ENCODE measurements around the gene CD68.
"Not testable (repeated sequence)": the region's sequence is repeated elsewhere in the genome, so short reads cannot be mapped to it uniquely, and the experiment has no call there.

CD68 gene

GRCh38 chr17:7580604-7581575, 1.5 kb downstream of the CD68 start:
- no peak for DNase-seq

GRCh38 chr17:7582396-7583252, 3.2 kb downstream of the CD68 start:
- DNase-seq = no peak

- DNase-seq = peak; percentile 75
These were observed 4.0 kb downstream of the CD68 start, which contains the start of gene MPDU1 for GRCh38 chr17:7583253-7584109. MPDU1 (plus strand) TSS chr17:7583852; CDS start chr17:7583863, 11 bp downstream.

GRCh38 chr17:7586673-7587419, 7.4 kb downstream of the CD68 start:
- DNase-seq = peak; percentile 84

GRCh38 chr17:7587420-7588151, 8.1 kb downstream of the CD68 start:
- no peak for DNase-seq

GRCh38 chr17:7588553-7589203, 9.2 kb downstream of the CD68 start:
- DNase-seq = no peak

GRCh38 chr17:7589204-7589868, 9.9 kb downstream of the CD68 start:
- DNase-seq = peak; percentile 70

GRCh38 chr17:7589891-7590691, 10.7 kb downstream of the CD68 start, which contains the start of gene SOX15:
SOX15 (minus strand) TSS chr17:7590094; CDS start chr17:7589676, 418 bp downstream.
- DNase-seq = peak; percentile 67

GRCh38 chr17:7590743-7591142, 11.3 kb downstream of the CD68 start:
- peak; percentile 69 for DNase-seq

GRCh38 chr17:7591596-7591995, 12.2 kb downstream of the CD68 start:
- no peak for DNase-seq

GRCh38 chr17:7592422-7593021, 13.1 kb downstream of the CD68 start:
- DNase-seq = no peak

- no peak for DNase-seq
These were observed 13.9 kb downstream of the CD68 start for GRCh38 chr17:7593296-7593695.

GRCh38 chr17:7597561-7597960, 18.1 kb downstream of the CD68 start:
- DNase-seq = not testable (repeated sequence)

GRCh38 chr17:7606280-7606679, 26.8 kb downstream of the CD68 start:
- DNase-seq = no peak

- no peak for DNase-seq
These were observed 31.2 kb downstream of the CD68 start for GRCh38 chr17:7610641-7611040.

GRCh38 chr17:7611635-7612293, 32.3 kb downstream of the CD68 start:
- DNase-seq = no peak

- no peak for DNase-seq
These were observed 32.8 kb downstream of the CD68 start for GRCh38 chr17:7612294-7612640.

Data from 8988T (cell line).